ENCODE results near the gene OR10AD1. TPM values are rescaled to one million over a fixed set of nuclear protein-coding genes. Genes with fewer than 3 reads are reported as not detected.

Gene OR10AD1
- total RNA-seq, 1 experiment from 2014 or later, result not detected

GRCh38 chr12:48194799-48195201, 8.3 kb downstream of the OR10AD1 start:
- no peak for DNase-seq (ENCODE audit: low spot score)
- in situ Hi-C loops (cut with HindIII; ENCODE audit: low sequenced_read_pairs), result no loop called here

- in situ Hi-C loops (cut with HindIII; ENCODE audit: low sequenced_read_pairs), result no loop called here
- no peak for DNase-seq (ENCODE audit: low spot score)
Measured at GRCh38 chr12:48193623-48194022, 9.5 kb downstream of the OR10AD1 start.

- no peak for DNase-seq (ENCODE audit: low spot score)
- in situ Hi-C loops (cut with HindIII; ENCODE audit: low sequenced_read_pairs), result no loop called here
Measured at GRCh38 chr12:48192861-48193260, 10.2 kb downstream of the OR10AD1 start.

- in situ Hi-C loops (cut with HindIII; ENCODE audit: low sequenced_read_pairs), result no loop called here
- no peak for DNase-seq (ENCODE audit: low spot score)
Measured at GRCh38 chr12:48191096-48191495, 12.0 kb downstream of the OR10AD1 start.

- in situ Hi-C loops (cut with HindIII; ENCODE audit: low sequenced_read_pairs), result no loop called here
- peak; percentile 91 for DNase-seq (ENCODE audit: low spot score)
Measured at GRCh38 chr12:48189331-48190125, 13.6 kb downstream of the OR10AD1 start.

GRCh38 chr12:48187916-48188695, 15.0 kb downstream of the OR10AD1 start:
- in situ Hi-C loops (cut with HindIII; ENCODE audit: low sequenced_read_pairs), result no loop called here
- no peak for DNase-seq (ENCODE audit: low spot score)

GRCh38 chr12:48185181-48185919, 17.7 kb downstream of the OR10AD1 start:
- DNase-seq (ENCODE audit: low spot score), result peak; percentile 82
- in situ Hi-C loops (cut with HindIII; ENCODE audit: low sequenced_read_pairs), result no loop called here

GRCh38 chr12:48184549-48184922, 18.6 kb downstream of the OR10AD1 start:
- no peak for DNase-seq (ENCODE audit: low spot score)
- in situ Hi-C loops (cut with HindIII; ENCODE audit: low sequenced_read_pairs), result no loop called here

- in situ Hi-C loops (cut with HindIII; ENCODE audit: low sequenced_read_pairs), result no loop called here
- DNase-seq (ENCODE audit: low spot score), result peak; percentile 27
Measured at GRCh38 chr12:48183876-48184548, 19.1 kb downstream of the OR10AD1 start.

GRCh38 chr12:48183091-48183875, 19.8 kb downstream of the OR10AD1 start, which contains the start of gene CCDC184:
Gene CCDC184, plus strand, starts transcription at chr12:48183644. Its CDS starts 479 bp downstream, at chr12:48184123.
- DNase-seq (ENCODE audit: low spot score), result peak; percentile 96
- in situ Hi-C loops (cut with HindIII; ENCODE audit: low sequenced_read_pairs), result no loop called here

GRCh38 chr12:48182631-48183030, 20.5 kb downstream of the OR10AD1 start:
- no peak for DNase-seq (ENCODE audit: low spot score)
- in situ Hi-C loops (cut with HindIII; ENCODE audit: low sequenced_read_pairs), result no loop called here

- in situ Hi-C loops (cut with HindIII; ENCODE audit: low sequenced_read_pairs), result no loop called here
- no peak for DNase-seq (ENCODE audit: low spot score)
Measured at GRCh38 chr12:48180857-48181495, 22.1 kb downstream of the OR10AD1 start.

- no peak for DNase-seq (ENCODE audit: low spot score)
- in situ Hi-C loops (cut with HindIII; ENCODE audit: low sequenced_read_pairs), result no loop called here
Measured at GRCh38 chr12:48180424-48180823, 22.7 kb downstream of the OR10AD1 start.

GRCh38 chr12:48179466-48179865, 23.6 kb downstream of the OR10AD1 start:
- no peak for DNase-seq (ENCODE audit: low spot score)
- in situ Hi-C loops (cut with HindIII; ENCODE audit: low sequenced_read_pairs), result no loop called here

GRCh38 chr12:48177982-48178381, 25.1 kb downstream of the OR10AD1 start:
- no peak for DNase-seq (ENCODE audit: low spot score)
- in situ Hi-C loops (cut with HindIII; ENCODE audit: low sequenced_read_pairs), result no loop called here

GRCh38 chr12:48176417-48176751, 26.7 kb downstream of the OR10AD1 start:
- in situ Hi-C loops (cut with HindIII; ENCODE audit: low sequenced_read_pairs), result no loop called here
- DNase-seq (ENCODE audit: low spot score), result no peak

- DNase-seq (ENCODE audit: low spot score), result no peak
- in situ Hi-C loops (cut with HindIII; ENCODE audit: low sequenced_read_pairs), result no loop called here
Measured at GRCh38 chr12:48175613-48176416, 27.3 kb downstream of the OR10AD1 start.

All from G401 (cell line).